NCI-H2081 treated with DMSO at 0.1 percent for 48 hours (cell line): ENCODE results near the gene SPTB.

Experiments
- DNase-seq: peaks from one replicate; lab custom pipeline; 2025; lab: John Stamatoyannopoulos, UW

Gene SPTB

DNA sequence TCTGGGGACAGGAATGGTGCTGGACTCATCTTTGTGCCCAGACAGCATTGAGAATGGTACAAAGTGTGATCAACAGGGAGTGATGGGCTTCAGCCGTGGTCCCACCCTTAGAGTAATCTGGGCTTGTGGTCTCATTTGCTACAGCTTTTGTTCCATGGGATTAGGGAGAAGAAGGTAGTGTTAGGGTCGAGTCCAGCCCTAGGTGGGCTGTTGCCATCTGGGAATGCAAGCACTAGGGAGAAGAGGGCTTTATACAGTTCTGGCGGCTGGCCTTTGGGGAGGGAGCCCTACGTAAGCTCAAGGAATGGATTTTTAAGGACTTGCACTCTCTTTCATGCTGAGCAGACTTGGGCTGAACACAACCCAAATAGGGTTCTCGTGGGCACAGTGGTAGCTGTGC lies 170.6 kb downstream of the SPTB start:
- DNase-seq = no peak

DNA sequence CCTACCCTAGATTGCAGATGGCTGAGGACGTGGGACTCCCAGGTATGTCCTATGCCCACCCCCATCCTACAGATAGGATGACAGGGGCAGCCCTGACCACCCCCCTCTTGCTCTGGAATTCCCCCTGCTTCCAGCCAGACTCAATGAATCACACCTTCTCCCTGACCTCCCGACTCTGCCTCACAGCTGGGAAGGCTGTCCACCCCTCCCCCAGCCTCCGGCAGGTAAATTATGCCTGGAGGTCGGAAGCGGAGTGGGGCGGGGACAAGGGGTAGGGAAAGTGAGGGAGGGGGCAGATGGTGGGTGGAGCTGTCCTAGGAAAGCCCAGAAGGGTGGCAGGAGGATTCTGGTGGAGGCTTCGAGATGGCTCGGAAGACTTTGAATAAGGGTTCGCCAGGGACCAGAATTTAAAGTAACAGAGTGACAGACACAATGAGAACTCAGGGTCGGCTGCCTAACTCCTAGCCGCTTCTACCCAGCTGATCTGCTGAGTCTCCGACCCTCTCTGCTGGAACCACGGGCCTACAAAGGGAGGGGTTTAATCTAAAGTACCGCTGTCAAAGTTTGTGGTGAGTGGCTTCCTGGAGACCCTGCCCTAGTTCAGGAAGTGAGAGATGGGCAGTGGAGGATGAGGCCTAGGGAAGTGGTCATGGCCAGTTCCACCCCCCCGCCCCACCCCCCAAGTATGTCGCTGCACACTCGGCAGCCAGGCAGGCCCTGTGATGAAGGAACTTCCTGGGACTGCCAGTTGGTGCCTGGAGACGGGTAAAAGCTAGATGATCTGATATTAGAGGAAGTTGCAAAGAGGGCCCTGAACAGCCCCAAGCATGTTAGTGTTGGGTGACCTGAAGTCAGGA lies 171.3 kb downstream of the SPTB start:
- DNase-seq = no peak

DNA sequence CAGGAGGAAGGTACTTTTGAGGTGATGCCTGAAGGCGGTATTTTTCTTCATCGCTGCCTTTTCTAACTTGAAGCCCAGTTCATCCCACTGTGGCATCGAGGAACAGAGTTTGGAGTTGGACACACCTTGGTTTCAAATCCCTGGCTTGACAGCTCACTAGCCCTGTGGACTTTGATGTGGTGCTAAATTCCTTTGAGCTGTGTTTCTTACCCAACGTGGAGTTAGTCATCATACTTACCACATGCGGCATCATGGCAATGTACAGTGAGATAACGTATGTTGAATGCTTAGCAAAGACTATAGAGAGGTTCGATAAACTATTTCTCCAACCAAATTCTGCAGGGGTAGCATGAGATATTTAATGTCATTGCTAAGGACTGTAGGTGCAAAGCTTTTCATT lies 172.0 kb downstream of the SPTB start:
- DNase-seq = no peak

DNA sequence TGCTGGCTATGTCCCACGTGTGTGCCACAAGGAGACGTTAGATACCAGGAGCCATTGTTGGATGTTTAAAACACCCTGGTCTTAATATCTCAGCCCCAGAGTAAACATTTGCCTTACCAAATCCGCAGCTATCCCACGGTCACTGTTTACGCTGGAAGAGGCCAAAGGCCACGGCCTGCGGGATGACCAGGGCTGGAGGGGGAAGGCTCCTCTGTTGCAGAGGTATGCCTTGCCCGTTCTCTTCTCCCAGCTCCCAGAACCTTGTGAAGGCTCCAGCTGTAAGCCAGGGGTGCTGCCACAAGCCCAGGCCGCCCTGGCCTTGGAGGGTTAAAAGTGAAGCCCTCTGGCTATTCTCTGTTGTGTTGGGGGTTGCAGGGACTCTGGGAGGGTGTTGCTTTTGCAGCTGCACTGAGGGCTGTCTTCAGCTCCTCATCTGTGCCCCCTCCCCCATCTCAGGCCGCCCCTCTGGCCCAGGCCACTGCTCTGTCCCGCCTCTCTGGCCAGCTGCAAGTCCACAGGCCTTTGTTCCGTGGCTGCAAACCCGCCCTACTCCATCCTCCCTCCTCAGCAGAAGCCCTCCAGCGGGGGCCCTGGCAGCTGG lies 173.0 kb downstream of the SPTB start:
- DNase-seq = no peak

DNA sequence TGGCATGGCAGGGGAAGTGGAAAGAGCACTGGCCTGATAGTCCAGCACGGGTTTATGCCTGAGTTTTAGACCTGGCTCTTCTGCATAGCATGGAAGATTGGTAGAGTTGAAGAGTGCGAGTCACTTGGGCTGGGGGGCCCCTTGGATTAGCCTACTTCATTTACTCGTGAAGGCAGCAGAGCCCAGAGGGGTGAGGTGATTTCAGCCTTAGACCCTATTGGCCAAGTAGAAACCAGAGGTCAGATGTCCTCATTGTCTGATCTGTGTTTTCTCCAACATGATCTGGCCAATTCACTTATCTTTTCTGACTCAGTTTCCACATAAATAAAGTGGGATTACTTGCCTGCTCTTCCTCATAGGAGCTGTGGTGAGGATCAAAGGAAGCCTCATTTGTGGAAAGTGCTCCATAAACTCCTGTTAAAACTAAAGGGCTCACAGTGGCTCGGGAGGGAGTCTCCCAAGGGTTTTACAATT lies 173.6 kb downstream of the SPTB start:
- DNase-seq = no peak

DNA sequence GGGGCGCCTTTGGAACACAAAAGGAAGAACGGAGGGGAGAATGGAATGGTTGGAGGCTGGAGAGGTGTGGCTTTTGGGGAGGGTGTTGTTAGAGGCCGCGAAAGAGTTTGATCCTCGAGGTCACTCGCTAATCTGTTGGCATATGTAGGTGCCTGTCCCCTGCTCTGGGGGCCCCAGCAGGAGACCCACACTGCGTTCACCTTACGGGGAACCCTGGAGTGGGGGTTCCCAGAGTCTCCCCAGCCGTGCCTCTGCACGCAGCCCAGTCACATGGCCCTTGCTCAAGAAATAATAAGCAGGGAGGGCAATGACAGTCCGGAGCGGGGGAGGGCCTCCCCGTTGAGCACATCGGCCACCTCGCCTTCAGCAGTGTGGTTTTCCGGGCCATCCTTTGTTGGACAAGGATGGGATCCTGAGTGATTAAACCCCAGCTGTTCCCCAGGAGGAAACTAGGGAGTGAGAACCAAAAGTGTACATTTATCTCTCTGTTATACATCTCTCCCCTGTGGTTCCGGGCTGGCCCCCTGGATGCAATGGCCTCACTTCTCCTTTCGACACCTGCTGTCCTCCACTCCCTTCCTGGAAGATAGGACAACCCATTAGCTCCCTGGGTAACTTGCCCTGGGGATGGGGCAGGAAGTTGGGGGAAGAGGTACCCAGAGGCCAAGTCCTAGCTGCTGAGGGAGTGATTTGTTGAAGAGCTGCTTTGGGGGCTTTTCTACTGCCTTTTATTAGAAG lies 174.2 kb downstream of the SPTB start:
- no peak for DNase-seq

DNA sequence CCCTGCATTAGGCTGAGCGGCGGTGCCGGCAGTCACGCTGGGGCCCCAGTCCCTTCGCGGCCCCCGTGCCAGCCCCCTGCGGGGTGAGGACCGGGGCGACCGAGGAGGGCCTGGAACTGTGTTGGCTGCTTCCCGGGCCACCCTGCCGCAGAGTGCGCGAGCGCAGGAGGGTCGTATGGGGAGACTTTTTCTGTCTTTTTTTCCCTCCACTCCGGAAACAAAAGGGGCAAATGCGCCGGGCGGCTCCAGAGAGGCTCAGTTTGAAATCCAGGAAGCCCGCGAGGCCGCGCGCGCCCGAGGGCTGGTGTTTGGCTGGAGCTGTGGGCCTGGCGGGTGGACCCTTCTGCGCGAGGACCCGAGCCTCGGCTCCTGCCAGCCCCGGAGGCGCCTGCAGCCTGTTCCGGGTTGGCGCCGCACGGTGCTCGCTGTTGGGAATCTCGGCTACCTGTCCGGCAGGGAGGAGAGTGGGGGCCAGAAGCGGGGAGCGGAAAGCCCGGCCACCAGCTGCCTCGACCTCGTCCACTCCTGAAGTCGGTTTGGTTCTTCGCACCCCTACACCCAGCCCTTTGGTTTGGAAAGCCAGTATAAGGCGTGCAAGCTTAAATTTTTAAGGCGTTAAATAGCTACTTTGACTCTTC lies 174.8 kb downstream of the SPTB start:
- DNase-seq = no peak

DNA sequence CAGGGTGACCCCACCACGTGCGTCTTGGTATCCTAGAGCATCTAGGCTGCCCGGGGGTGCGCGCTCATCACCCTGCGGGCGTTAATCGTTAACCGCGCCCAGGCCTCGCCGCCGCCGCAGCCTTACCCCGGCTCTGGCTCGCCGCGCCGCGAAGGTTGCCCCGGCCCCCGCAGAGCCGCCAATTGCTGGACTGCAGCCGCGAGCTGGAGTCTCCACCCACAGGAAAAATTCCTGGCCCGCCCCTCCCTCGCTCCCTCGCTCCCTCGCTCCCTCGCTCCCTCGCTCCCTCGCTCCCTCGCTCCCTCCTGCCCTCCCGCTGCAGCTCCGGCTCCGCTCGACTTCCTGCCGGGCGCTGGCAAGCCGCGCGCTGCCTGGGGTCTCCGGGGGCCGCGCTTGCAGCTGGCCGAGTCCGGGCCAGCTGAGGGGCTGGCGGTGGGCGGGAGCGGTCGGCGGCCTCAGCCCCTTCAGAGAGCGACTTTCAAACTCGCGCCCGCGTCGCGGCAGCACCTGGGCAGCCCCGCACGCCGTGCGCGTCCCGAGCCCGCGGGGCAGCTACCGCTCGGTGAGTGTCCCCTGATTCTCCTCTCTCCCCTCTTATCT lies 175.5 kb downstream of the SPTB start, which contains the start of gene PLEKHG3:
TSS of gene PLEKHG3 (plus strand) at position 282 of the 600 bp plus-strand sequence. CDS start 23,208 bp downstream, outside the sequence.
- DNase-seq = no peak

DNA sequence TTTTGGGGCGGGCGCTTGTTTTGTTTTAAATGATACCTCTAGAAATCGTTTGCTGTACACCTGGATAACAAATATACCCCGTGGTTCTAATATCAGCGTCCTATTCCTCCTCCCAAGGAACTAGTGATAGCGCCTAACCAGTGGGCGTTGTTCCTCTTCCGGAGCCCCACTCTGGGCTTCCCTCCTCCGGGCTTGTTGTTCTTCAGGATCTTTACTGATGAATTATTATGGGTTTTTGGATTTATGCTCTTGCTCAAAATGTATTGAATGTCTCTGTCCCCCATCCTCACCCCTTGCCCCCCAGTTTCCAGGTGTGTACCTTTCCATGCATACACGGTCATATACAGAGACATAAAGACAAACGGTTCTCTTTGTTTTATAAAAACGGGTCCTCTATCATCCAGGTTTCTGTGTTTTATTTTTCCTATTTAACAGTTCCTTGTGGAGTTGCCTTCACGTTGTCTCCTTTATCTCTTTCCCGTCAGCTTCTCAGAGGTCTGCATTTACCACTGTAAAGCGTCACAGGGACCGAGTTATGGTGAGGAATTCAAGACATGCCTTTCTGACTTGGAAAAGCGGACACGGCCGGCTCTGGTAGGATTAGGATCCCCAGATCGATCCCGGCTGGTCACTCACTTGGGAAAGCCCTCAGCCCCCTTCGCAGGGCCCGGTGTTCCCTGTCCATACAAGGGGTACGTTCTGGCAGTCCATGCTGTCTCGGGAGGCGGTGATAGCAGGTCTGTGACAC lies 176.1 kb downstream of the SPTB start:
- DNase-seq = peak; percentile 51

DNA sequence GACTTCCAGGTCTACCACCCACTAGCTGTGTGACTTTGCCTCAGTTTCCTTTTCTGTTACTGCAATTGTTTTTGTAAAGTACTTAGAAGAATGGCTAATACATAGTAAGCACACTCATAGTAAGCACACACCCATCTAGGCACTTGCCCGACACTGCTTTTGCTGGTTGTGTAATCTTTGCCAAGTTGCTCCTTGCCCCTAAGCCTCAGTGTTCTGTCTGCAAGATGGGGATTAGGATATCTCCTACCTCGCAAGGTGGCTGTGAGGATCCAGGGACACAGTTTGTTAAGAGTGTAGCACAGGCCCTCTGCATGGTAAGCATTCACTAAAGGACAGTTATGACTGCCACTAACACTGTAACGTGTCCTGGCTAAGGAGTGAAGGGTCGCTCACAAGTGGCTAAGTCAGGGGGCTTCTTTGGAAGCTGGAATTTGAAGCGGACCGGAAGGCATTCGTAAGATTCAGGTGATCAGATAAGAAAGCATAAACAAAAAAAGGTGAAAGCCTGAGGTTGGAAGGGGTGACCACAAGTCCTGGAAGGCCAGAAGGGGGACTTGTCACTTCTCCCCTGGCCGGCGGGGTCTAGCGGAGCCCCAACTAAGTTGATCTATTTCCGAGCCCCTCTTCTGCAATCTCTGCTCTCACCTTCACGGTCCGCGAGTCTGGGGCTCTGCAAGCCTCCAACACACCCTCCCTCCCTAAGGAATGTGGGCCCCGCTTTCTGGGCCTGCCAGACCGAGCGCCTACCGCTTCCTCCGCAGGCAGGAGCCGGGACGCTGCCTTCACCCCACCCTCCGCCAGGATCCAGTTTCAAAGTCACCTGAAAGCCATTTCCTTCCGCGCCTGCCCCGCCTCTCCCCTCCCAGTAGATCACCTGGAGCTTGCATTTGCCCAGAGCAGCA lies 177.0 kb downstream of the SPTB start:
- DNase-seq = no peak

DNA sequence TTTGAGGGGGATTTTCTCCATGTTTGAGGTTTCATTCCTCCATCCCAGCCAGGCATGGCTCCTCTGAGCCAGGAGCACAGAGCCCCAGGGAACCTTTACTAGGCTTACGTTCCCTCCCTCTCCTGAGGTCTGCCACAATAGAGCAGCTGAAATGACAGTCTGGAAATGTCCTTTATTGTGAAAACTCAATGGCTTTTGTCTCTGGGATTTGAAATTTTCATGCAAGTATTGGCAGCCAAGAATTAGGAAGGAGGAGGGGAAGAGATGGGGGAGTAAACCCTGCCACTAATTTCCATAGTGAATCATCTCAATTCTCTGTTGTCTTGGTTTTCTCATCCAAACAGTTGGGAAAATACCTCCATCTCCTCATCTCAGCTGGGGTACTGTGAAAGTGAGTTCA lies 178.0 kb downstream of the SPTB start:
- no peak for DNase-seq

DNA sequence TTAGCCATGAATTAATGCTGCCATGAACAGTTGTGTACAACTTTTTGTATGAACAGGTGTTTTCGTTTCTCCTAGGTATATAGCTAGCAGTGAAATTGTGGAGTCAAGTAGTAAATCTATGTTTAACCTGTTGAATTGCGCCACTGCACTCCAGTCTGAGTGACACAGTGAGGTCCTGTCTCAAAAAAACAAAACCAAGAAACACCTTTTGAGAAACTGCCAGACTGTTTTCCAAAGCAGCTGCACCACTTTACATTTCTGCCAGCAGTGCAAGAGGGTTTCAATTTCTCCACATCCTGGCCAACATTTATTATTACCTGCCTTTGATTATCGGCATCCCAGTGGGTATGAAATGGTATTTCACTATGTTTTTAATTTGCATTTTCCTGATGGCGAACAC lies 178.8 kb downstream of the SPTB start:
- no peak for DNase-seq

DNA sequence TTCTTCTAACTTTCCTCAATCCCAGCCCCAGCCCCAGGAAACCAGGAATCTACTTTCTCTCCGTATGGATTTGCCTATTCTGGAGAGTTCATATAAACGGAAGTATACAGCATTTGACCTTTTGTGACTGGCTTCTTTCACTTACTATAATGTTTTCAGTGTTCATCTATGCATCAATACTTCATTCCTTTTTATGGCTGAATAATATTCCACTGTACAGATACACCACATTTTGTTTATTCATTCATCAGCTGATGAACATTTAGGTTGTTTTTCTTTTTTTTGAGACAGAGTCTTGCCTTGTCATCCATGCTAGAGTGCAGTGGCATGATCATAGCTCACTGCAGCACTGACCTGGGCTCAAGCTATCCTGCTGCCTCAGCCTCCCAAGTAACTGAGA lies 179.4 kb downstream of the SPTB start:
- DNase-seq = no peak

DNA sequence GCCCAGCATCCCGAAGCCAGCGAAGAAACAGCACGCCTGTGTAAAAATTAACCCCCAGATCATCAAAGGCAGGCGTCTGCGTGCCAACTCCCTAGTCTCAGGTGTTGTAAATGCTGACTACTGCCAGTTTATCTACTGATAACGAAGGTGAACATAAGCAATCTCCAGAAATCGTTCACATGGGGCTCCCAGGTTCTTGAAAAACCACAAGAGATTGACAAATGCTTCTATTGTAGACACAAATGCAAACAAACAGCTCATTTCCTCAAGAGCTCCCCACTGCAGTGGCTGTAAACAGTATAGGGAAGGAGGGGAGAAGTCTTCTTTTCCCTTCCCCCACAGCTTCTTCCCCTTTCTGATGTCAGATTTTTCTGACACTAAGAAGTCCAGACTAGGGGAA lies 180.8 kb downstream of the SPTB start:
- DNase-seq = no peak

DNA sequence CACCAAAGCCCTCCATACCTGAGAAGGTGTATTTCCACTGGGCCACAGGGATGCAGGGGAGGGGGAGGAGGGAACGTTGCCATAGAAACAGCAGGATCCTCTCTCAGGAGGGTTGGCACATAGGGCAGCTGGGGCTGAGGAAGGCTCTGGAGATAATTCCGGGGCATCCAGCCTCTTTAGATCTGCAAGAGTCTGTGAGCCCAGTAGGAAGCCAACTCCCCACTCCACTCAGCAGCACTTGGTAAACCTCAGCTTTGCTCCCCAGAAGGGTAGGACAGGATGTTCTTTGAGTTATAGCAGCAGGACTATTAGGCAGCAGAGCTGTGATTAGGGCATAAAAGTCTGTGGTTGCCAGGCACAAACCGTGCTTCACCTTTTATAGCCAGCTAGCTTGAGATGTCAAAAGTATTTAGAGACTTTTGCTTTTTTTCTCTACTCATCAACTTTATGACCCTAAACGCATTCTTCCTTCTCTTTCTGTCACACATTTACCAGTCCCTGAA lies 183.3 kb downstream of the SPTB start:
- DNase-seq = no peak
